Cardiac muscle cell (in vitro differentiated cells and primary cell): Measurements from ENCODE around the gene LRP1B. TPM values are rescaled to one million over a fixed set of nuclear protein-coding genes. Genes with fewer than 3 reads are reported as not detected.

Experiments used
- DNase-seq, 2 donors: peaks; one replicate each; pipeline versions ENCODE4 v3.0.0 to v3.0.0-alpha.2; 2010 to 2017; ENCODE audit warnings: low read depth in 1 of 2, low spot score in 1 of 2
- H3K27ac ChIP-seq: fragments of 200-600 bp; sonication (generic); 2 replicates; pipeline ENCODE4 v1.5.1; 2016
- H3K27me3 ChIP-seq: fragments of 200-600 bp; sonication (generic); 2 replicates; pipeline ENCODE4 v1.6.0; 2016; ENCODE audit warnings: control low read depth
- H3K36me3 ChIP-seq: fragments of 200-600 bp; sonication (generic); 2 replicates; pipeline ENCODE4 v1.5.1; 2016; ENCODE audit warnings: control low read depth
- H3K4me1 ChIP-seq: fragments of 200-600 bp; sonication (generic); 2 replicates; pipeline ENCODE4 v1.8.1; 2017; ENCODE audit warnings: low read depth, mild to moderate bottlenecking, mixed run types
- H3K4me3 ChIP-seq: fragments of 200-600 bp; sonication (generic); 2 replicates; pipeline ENCODE4 v1.5.1; 2016; ENCODE audit warnings: mild to moderate bottlenecking
- H3K9me3 ChIP-seq: fragments of 200-600 bp; sonication (generic); 2 replicates; pipeline ENCODE4 v1.5.1; 2017; ENCODE audit warnings: low read depth, mild to moderate bottlenecking, control low read depth
- CTCF ChIP-seq: IDR thresholded peaks from 2 replicates; pipeline ENCODE4 v1.5.1; 2012; ENCODE audit warnings: low read depth, mild to moderate bottlenecking, low read length
- polyA plus RNA-seq: library from polyadenylated mRNA; unstranded; fragments of >200 nt; fragmentation: Nextera tagmentation; extraction: Ambion mirVana; gene quantifications from 2 replicates; pipeline ENCODE4 v1.2.1, GENCODE V29; 2016
- total RNA-seq: library from RNA; depleted of rRNA; stranded (reverse); fragments of >200 nt; gene quantifications from 2 replicates; pipeline ENCODE4 v1.2.3, GENCODE V29; 2016

Gene LRP1B
- total and polyA plus RNA-seq, 2 experiments from 2014 or later: 1.2 to 2.5 TPM

- H3K36me3 ChIP-seq: no peaks in the 10 kb centered on the region
- H3K27me3 ChIP-seq: no peaks in the 10 kb centered on the region
- no peak for TF ChIP-seq CTCF
- no peaks in the 10 kb centered on the region for H3K4me1 ChIP-seq
- no peaks in the 10 kb centered on the region for H3K9me3 ChIP-seq
- H3K4me3 ChIP-seq: no peak overlapping the region
- H3K27ac ChIP-seq: no peak overlapping the region
- no peak for DNase-seq
These were observed 1927.5 kb downstream of the LRP1B start for GRCh38 chr2:140203347-140203746.

- Histone ChIP-seq H3K27ac (no peak overlapping the region), H3K9me3 (no peaks in the 10 kb centered on the region), H3K4me1 (no peaks in the 10 kb centered on the region), H3K36me3 (no peaks in the 10 kb centered on the region), H3K4me3 (no peak overlapping the region), H3K27me3 (no peaks in the 10 kb centered on the region)
- no peak for TF ChIP-seq CTCF
- DNase-seq: no peak
These were observed 1929.2 kb downstream of the LRP1B start for GRCh38 chr2:140201572-140201971.

- no peak overlapping the region for H3K27ac ChIP-seq
- no peak for DNase-seq
- H3K27me3 ChIP-seq: no peaks in the 10 kb centered on the region
- H3K4me1 ChIP-seq: no peaks in the 10 kb centered on the region
- no peak for TF ChIP-seq CTCF
- no peak overlapping the region for H3K4me3 ChIP-seq
- no peaks in the 10 kb centered on the region for H3K9me3 ChIP-seq
- no peaks in the 10 kb centered on the region for H3K36me3 ChIP-seq
These were observed 1930.1 kb downstream of the LRP1B start for GRCh38 chr2:140200764-140201163.

- Histone ChIP-seq H3K9me3 (no peaks in the 10 kb centered on the region), H3K27me3 (no peaks in the 10 kb centered on the region), H3K27ac (no peak overlapping the region), H3K4me3 (no peak overlapping the region), H3K36me3 (no peaks in the 10 kb centered on the region), H3K4me1 (no peaks in the 10 kb centered on the region)
- DNase-seq: no peak
- no peak for TF ChIP-seq CTCF
These were observed 1930.5 kb downstream of the LRP1B start for GRCh38 chr2:140200307-140200706.

- Histone ChIP-seq H3K4me1 (no peaks in the 10 kb centered on the region), H3K36me3 (no peaks in the 10 kb centered on the region)
These were observed 1931.5 kb downstream of the LRP1B start for GRCh38 chr2:140199312-140199711.

More at GRCh38 chr2:140199312-140199711, 1931.5 kb downstream of the LRP1B start:
- Histone ChIP-seq H3K27me3 (no peaks in the 10 kb centered on the region), H3K27ac (no peak overlapping the region), H3K9me3 (no peaks in the 10 kb centered on the region), H3K4me3 (no peak overlapping the region)
- TF ChIP-seq CTCF: no peak
- no peak for DNase-seq
